HG03442 (cell line): ENCODE results near the gene PTRHD1.
"Not testable (repeated sequence)": the region's sequence is repeated elsewhere in the genome, so short reads cannot be mapped to it uniquely, and the experiment has no call there.

Experiments
- ATAC-seq: cut with Tn5 transposase; IDR thresholded peaks from one replicate; pipeline ENCODE4 v1.9.1; 2021; ENCODE audit warnings: mild to moderate bottlenecking, moderate library complexity; ENCODE audit not compliant: unreplicated experiment

Gene PTRHD1

DNA sequence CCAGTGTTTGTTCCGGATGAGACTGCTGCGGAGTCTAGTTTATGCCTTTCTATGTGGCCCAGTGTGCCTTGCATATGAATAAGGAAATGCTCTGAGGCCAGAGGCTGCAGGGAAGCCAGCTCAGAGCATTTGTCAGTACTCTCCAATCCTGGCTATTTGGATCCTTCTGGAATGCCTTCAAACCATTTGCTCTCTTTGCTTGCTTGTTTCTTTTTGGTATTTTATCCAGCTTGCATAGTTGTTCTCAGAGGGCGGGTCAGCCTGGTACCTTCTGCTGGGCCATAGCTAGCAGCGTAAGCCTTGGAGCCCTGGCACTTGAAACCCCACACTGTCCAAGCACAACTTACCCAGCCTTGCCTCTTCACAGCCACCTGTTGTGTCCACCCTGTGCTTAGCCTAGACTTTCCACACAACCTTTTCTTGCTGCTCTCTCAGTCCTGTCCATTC is 20.5 kb upstream of the PTRHD1 start:
- ATAC-seq: no peak

DNA sequence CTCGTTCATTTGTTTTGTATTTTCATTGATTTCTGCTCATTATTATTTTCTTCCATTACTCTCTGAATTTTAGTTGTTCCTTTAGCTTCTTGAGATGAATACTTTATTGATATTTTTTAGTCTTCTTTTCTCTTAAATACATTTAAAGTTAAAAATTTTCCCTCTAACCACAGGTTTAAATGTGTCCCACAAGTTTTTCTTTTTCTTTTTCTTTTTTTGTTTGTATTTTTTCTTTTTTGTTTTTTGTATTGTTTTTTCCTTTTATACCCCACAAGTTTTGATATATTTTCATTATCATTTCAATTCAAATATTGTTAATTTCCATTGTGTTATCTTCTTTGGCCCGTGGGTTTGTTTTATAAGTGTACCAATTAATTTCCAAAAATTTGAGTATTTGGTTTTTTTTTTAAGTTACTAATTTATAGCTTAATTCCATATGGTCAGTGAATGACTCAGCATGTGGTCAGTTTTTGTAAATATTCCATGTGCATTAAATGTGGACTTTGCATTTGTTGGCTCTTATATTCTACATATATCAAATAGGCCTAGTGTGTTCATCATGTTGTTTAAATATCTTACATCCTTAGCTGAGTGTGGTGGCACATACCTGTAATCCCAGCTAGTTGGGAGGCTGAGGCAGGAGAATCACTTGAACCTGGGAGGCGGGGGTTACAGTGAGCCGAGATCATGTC is 16.3 kb upstream of the PTRHD1 start:
- ATAC-seq: no peak

DNA sequence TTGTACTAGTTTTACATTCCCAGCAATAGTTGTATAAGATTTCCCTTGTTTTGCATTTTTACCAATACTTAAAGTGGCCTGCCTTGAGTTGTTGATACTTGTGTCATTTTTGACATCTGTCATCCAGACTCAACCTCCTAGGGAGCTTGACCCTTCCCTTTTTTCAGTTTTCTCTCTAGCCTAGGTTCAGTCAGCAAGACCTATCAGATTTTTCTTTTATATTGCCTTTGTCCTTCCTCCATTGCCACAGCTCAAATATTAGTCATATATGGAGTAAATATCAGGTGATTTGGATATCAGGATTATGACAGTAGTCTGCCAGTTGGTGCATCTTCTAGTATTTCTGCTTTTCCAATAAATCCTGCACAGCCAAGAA is 13.5 kb upstream of the PTRHD1 start:
- ATAC-seq: no peak

DNA sequence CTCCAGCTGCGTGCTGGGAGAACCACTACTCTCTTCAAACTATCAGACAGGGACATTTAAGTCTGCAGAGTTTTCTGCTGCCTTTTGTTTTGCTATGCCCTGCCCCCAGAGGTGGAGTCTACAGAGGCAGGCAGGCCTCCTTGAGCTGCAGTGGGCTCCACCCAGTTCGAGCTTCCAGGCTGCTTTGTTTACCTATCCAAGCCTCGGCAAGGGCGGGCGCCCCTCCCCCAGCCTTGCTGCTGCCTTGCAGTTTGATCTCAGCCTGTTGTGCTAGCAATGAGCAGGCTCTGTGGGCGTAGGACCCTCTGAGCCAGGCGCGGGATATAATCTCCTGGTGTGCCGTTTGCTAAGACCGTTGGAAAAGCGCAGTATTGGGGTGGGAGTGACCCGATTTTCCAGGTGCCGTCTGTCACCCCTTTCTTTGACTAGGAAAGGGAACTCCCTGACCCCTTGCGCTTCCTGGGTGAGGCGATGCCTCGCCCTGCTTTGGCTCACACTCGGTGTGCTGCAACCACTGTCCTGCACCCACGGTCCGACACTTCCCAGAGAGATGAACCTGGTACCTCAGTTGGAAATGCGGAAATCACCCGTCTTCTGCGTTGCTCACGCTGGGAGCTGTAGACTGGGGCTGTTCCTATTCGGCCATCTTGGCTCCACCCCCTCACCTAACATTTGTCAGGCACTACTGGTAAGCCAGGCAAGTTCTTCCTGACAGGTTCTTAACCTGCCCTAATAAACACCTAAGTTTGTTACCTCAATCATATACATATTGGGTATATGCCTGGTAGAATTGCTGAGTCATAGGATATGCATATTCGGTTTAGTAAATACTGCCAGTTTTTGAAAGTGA is 12.8 kb upstream of the PTRHD1 start:
- ATAC-seq: not testable (repeated sequence)

DNA sequence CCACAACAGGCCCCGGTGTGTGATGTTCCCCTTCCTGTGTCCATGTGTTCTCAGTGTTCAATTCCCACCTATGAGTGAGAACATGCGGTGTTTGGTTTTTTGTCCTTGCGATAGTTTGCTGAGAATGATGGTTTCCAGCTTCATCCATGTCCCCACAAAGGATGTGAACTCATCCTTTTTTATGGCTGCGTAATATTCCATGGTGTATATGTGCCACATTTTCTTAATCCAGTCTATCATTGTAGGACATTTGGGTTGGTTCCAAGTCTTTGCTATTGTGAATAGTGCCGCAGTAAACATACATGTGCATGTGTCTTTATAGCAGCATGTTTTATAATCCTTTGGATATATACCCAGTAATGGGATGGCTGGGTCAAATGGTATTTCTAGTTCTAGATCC is 7.3 kb upstream of the PTRHD1 start:
- not testable (repeated sequence) for ATAC-seq

DNA sequence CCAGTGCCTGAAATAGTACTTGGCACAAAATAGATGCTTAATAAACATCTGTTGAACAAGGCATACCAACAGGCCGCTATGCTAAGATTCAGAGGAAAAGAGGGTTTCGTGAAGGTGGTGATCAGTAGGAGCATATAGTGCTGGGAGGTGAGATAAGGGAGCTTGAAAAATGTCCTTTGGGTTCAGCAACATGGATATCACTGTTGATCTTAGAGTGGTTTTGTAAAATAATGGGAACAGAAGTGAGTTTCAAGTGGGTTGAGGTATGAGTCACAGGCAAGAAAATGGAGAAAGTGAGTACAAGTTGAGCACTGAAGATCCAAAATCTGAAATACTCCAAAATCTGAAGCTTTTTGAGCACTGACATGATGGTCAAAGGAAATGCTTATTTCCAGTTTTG is 4.5 kb upstream of the PTRHD1 start:
- ATAC-seq: no peak

DNA sequence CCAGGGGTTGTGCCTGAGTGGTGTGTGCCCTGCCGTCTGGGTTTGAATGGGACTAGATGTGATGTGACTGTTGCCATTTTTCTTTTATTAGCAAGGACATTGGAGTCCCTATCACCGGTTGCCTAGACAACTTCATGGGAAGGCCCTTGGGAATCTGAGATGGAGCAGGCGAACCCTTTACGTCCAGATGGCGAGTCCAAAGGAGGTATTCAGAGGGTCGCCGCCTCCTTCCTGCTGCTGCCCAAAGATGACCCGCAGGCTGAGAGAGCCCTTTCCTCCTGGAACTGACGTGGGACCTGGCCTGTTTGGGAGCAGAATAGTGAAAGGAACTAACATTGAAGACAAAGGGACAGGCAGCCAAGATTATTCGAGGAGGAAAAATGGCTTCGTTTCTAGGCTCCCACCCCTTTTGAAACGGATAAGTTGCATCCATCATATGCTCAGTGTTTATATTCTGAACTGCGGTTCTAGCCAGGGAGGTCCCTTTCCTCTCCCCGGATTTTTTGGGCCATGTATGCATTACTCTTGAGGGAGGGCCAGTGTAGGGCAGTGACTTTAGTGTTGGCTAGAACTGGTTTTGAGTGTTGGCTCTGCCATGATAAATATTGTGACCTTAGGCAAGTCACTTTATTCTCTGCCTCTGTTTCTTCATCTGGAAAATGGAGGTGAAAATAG is 707 bp upstream of the PTRHD1 start:
- ATAC-seq: no peak

DNA sequence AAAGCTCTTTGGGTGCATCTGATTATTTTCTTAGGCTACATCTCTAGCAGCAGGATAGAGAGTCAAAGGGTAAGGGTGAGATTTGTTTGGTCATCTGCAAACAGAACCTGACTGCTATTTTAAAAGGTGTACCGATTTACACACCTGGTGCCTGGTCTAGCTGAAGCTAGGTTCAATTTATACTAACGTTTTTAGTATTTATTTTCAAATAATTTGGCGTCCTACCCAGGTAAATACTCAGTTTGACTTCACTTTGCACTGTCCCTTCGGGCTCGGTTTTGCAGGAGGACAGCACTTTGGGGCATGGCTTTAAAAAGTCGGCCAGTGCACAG is 683 bp downstream of the PTRHD1 start:
- no peak for ATAC-seq

DNA sequence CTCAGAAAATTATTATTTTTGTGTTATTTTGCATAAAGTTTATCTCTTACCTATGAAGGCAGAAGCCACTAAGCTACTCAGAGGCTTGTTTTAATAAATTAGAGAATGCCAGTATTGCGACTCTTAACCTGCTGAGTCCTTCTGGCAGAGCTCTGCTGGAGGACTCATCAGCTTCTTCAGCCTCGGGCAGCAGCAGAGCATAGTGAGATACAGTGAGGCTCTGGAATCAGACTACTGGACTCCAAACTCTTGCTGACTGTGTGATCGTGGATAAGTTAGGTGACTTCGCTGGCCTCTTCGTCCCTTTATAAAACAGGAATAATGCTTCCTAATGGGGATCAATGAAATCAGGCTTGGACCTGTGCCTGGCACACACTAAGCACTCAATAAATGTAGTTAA is 1.7 kb downstream of the PTRHD1 start:
- ATAC-seq: no peak

DNA sequence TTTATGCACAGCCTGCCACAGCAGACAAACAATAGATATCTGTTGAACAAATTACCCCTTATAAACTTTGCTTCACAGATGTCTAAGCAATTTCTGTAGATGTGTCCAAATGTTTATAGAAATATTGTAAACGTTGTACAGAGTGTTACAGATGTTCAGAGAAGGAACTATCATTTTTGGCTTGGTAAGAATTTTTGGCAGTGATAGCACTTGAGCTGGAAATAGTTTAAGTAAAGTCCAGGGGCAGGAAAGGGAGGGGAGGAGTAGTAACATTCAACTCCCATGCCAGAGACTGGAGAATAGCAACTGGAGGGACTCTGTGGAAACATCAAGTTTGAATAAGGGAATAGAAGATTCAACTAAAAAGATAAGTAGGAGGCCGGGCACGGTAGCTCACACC is 4.4 kb downstream of the PTRHD1 start:
- no peak for ATAC-seq

DNA sequence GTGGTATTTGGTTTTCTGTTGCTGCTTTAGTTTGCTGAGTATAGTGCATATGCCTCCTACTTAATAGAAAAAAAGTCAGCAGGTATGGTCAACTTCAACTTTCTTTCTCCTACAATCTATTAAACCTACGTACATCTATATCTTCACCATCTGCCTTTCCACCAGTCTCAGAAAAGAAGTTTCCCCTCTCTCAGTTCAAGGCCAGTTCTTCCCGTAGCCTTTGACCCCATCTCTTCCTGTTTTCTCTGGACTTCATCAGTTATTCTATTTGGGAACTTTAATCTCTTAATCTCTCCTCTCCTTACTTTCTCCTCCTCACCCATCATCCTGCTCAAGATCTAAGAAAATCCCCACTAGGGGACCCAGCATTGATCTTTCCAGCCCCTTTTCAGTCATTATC is 5.7 kb downstream of the PTRHD1 start:
- ATAC-seq: no peak

DNA sequence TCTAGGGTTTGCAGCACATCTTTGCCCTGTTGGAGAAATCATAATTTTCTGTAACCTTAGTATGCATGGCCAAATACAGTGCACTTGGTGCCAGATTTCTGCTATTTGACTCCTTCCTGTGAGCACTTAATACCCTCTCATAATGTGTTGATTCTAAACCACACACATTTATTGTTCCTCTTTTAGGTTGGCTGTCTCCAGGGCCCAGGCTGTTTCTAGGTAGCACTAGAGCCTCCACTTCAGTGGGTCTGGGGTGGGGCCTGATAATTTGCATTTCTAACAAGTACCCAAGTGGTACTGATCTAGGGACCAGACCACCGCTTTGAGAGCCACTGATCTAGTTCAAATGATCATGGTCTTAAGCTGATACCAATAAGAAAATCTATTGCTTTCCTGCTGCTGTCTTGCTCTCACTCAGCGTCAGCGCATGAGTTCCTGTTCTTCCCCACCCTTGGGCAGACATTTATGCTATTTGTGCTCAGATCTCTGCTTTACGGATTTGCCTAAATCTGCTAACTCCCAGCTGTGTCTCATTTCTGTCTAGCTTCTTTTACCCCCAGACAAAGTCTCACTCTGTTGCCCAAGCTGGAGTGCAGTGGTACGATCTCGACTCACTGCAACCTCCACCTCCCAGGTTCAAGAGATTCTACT is 7.4 kb downstream of the PTRHD1 start:
- ATAC-seq: peak; percentile 68

DNA sequence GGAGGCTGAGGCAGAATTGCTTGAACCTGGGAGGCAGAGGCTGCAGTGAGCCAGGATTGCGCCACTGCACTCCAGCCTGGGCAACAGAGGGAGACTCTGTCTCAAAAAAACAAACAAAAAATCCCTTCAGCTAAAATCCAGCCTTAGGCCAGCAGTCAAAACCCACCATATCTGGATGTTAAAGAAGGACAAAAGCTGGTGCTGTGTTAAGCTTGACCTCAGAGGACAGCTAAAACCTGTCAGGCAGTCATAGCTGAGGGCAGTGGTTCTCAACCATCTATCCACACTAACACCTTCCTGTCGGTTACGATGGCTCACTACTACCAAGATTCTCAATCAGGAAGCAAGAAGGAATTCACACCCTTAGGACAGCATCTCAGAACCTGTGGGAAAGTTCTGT is 9.6 kb downstream of the PTRHD1 start:
- ATAC-seq: no peak

DNA sequence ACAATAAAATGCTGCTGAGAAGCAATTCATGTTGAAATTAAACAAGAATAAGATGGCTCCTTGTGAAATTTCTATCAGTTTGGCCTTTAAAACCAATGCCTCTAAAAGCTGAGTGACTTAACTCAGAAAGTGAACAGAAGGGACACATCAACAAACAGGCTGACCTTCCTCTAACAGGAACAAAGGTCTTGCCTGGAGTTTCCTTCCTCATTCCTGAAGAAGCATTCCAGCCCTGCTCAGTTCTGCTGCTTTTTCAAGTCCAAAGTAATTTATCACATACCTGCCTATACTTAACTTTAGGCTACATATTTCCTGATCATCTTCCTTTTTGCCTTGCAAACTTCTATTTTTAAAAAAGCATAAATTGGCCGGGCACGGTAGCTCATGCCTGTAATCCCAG is 14.1 kb downstream of the PTRHD1 start:
- no peak for ATAC-seq

DNA sequence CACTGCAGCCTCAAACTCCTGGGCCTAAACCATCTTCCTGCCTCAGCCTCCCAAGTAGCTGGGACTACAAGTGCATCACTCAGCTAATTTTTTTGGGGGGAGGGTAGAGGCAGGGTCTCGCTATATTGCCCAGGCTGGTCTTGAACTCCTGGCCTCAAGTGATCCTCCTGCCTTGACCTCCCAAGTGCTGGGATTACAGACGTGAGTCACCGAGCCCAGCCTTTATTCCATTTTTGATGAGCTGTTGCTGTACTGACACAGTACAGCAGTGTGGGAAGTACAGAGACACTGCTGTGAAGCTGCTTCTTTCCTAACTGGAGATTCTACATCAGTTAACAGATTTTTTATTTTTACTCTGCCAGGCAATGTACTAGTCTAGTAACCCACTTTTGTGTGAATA is 18.8 kb downstream of the PTRHD1 start:
- no peak for ATAC-seq

DNA sequence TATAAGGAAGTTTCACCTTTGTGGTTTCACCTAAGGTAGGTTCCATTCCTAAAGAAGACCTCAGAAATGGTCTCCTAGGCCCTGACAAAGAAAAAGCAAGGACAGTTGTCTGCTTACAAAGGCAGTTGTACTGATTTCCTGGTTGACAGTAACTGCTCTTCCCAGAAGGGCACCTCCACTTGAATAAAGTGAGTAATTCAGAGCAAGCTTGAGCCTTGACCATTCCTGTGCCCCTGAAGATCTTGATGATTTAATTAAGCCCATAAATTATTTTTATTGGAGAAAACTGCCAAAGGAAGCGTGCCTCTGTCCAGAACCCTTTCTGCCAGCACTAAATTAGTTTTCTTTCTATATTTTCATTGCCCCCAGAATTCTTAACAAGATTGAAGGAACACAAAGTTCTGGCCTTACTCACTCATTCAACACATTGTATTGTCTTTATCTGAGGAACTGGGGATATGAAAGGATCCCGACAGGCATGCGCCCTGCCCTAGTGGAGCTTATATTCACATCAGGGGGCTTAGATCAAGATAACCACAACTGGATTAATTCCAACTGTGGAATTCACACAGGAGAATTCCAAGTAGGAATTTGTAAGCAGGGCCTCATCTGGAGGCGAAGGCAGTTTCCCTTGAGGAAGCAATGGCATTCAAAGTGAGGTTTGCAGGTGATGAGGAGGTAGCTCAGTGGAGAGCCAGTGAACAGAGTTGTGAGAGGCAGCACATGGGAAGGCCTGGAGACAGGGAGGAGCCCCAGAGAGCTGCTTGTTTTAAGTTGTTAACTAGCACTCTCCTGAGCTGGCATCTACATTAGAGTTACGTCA is 21.2 kb downstream of the PTRHD1 start:
- no peak for ATAC-seq

DNA sequence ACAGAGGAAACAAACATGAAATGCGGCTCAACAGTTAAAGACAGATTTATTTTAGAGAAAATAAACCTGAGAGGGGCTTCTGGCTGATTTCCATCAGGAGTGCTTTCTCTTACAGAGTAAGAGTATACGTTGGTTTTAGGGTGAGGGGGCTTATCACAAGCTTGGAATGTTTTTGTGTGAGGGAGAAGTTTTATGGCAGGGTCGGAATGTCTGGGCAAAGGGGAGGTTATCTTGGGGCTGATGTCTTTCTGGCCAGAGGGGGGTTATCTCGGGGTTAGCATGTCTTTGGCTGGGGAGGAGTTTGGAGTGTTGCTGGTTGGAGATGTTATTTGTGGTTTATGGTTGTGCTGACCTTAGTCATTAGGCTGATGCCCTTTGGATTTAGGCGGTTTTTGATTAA is 22.1 kb downstream of the PTRHD1 start:
- ATAC-seq: no peak

DNA sequence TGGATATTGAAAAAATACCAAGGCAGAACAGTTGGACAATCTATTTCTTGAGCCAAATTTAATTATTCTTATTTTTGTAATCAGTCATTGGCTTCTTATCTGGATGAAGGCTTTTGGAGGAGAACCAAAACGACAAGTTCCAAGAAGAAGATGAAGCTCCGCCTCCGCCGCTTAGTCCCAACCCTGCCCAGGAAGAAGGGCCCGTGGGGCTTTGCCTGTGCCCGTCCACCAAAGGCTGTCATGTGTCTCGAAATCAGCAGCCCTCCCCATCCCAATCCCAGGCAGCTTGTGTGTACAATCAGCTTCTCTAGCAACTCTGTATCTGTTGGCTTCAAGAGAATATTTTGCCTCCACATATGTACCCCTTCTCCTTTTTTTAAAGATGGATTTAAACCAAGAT is 24.6 kb downstream of the PTRHD1 start:
- no peak for ATAC-seq

DNA sequence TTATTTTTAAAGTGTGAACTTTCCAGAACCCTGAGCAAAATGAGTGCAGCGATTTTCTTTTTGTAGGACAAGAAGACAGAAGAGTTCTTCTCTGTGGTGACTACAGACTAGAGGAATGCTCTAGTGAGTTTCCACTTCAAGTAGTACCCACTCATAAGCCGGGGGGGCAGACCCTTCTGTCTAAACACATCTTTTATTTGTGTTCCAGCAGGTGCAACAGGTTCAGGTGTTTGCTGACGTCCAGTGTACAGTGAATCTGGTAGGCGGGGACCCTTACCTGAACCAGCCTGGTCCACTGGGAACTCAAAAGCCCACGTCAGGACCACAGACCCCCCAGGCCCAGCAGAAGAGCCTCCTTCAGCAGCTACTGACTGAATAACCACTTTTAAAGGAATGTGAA is 25.2 kb downstream of the PTRHD1 start:
- no peak for ATAC-seq

DNA sequence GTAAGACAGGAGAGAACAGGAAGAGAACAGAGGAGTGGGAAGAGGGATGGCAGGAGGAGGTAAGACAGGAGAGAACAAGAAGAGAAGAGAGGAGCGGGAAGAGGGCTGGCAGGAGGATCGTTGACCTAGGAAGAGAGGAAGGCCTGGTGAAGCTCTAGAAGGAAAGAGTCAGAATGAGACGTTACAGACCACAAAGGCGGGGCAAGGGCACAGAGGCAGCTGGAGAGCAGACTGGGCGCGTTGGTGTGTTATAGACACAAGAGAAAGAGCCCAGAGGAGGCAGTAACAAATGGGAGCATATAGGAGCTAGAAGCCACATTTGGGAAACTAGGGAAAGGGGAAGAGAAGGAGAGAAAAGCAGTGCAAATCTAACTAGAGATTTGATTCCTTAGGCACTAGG is 26.6 kb downstream of the PTRHD1 start:
- ATAC-seq: no peak

DNA sequence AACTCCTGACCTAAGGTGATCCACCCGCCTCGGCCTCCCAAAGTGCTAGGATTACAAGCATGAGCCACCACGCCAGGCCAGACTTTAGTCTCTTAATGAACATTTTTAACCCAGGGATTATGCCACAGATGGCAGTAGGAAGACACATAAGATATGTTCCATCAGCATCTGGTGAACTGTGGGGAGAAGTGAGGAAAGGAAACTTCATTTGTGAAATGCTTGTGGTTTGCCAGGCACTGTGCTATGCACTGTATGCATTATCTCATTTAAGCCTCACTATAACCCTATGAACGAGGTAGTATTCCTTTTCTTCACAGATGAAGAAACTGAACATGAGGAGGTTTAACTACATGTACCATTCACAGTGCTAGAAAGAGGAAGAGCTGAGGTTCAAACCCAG is 29.3 kb downstream of the PTRHD1 start:
- no peak for ATAC-seq
